Cerebellar nuclear complex (tissue), 1 donor: ENCODE data around the gene AFTPH.

Experiments
- DNase-seq, 2 experiments: peaks; one replicate each; lab custom pipeline; 2025; lab: John Stamatoyannopoulos, UW

Gene AFTPH

GRCh38 chr2:64613276-64613675 lies 89.1 kb downstream of the AFTPH start:
- DNase-seq = no peak

DNA sequence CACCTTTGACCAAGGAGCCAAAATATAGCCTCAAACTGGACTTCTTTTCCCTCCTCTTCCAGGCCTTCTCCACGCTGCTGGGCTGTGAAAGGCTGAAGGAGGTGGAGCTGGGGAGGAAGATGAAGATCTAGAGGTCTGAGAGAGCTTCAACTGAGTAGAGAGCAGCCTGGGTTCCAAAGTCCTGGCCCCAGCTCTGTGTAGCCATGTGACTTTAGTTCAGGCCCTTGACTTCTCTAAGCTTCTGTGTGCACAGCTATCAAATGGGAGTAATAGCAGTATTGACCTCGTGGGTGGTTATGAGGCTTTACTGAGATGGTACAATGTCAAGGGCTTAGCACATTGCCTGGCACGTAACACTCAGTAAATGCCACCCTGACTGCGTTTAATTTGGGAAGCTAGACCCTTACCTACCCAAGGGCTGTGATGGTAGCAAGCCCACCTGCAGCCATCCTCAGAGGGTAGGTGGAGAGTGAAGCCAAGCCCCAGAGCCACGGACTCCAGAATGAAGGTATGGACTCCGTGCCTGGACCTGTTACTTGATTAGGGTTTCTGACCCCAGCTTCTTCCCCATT lies 91.2 kb downstream of the AFTPH start:
- no peak for DNase-seq

- DNase-seq = no peak
These were observed 91.9 kb downstream of the AFTPH start for GRCh38 chr2:64615844-64616536.

DNA sequence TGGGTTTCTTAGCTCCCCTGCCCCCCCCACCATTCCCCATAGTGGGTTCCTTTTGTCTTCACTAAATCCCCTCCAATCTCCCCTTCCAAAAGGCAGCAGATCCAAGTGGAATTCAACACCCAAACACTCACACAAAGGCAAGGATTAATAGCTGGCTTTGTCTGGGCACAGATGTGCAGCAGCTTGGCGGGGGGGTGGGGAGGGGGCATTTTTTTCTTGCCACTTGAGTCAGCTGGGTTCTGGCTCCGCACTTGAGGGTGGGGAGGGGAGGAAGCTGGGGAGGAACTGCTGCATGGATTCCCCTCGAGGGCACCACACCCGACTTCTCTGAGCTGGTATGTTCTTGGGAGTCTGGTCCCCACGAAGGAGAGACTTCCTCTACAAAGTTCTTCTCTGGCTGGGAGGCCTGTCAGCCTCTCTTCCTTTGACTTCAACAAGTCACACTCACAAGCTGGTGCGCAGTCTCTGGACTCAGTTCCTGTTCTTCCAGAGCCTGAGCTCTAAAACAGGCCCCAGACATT lies 93.6 kb downstream of the AFTPH start:
- DNase-seq = no peak

DNA sequence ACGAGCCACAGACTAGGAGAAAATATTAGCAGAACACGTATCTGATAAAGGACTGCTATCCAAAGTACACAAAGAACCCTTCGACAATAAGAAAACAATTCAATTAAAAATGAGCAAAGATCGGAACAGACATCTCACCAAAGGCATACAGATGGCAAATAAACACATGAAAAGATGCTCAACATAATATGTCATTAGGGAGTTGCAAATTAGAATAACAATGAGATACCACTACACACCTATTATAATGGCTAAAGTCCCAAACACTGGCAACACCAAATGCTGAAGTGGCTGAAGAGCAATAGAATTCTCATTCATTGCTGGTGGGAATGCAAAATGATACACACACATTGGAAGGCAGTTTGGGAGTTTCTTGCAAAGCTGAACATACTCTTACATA lies 96.5 kb downstream of the AFTPH start:
- no peak for DNase-seq

DNA sequence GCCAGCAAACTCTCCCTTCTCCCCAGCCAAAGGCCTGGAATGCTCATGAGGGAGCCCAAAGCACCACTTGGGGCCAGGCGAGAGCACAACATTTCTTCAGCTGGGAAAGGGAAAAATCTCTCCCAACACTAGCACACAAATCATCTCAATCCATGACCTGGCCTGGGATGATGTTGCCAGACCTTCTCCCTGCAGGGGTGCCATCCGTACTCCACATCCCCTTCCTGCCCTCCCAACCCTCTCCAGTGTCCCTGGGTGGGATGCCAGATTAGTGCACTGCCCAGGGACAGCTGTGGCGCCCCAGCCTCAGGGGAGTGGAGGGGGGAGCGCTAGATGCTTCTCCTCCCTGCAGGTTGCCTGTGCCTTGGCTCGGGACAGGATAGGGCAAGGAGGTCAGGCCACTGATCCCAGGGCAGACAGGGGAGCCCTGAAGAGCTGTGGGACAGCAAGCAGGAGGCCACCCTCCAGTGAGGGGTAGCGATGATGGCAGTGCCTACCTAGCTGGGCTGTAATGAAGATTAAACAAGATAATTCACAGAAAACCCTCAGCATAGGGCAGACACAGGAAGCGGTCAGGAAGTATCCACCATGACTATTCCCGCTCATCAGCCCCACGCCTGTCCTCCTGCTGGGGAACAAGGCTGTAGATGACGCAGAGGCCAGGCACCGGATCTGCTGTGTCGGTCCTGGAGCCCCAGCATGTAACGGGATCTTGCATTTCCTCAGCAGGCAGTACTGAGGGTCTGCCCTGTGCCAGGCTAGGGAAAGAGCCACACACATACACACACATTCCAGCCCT lies 98.5 kb downstream of the AFTPH start:
- no peak for DNase-seq

- DNase-seq = no peak
These were observed 99.2 kb downstream of the AFTPH start for GRCh38 chr2:64623242-64623850.

DNA sequence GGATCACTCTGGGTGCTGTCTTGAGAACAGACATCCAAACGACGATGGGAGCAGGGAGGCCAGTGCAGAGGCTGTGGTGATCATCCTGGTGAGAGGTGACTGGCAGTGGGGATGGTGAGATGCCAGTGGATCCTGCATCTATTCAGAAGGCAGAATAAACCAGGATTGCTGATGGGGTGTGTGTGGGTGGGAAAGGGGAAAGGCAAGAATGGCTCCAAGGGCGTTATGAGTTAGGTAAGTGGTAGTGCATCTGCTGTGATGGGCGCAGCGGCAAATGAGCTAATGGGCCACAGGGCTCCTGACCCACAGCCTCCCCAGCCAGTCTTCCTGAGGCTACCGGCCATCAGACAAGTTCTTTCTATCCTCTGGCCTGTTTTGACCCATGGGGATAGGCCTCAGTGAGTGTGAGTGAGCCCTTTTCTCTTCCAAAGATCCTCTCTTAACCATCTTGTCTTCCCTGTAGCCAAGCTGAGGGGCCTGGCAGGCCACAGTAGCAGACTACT lies 100.0 kb downstream of the AFTPH start:
- DNase-seq = no peak

- no peak for DNase-seq
These were observed 100.7 kb downstream of the AFTPH start for GRCh38 chr2:64624862-64625261.

DNA sequence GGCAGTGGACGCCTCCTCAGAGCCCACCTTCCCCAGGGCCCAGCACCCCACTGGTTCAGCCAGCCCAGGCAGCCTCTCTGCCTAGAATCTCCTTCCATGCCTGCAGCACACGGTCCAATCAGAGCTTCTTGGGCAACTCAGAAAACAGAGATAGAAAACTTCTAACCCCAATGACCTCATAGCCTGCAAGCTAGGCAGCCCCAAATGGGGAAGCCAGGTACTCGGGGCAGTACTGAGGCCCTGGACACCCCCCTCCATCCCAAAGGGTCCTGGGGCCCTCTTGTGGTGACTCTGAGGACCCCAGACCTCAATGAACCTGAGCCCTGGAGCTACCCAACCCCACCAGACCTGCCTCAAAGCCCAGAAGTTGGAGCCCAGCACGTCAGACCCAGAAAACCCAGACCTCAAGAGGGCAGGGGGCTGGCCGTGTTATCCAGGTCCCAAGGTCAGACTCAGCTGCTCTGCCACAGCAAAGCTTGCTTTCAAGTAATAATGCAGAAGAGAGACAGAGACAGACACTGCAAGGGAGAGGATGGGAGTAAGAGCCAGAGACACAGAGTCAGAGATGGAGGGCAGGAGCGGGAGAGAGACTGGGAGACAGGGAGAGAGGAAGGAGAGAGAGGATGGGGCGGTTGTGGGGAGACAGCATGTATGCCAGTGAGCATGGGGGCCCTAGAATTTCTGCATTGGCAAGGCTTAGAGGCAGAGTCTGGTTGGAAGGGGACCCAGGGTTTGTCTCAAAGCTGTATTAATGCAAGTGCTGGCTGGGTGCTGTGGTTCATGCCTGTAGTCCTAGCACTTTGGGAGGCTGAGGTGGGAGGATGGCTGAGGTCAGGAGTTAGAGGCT lies 101.4 kb downstream of the AFTPH start:
- DNase-seq = no peak

GRCh38 chr2:64626146-64626809 lies 102.2 kb downstream of the AFTPH start:
- DNase-seq = no peak

GRCh38 chr2:64626963-64627760 lies 103.0 kb downstream of the AFTPH start:
- no peak for DNase-seq

DNA sequence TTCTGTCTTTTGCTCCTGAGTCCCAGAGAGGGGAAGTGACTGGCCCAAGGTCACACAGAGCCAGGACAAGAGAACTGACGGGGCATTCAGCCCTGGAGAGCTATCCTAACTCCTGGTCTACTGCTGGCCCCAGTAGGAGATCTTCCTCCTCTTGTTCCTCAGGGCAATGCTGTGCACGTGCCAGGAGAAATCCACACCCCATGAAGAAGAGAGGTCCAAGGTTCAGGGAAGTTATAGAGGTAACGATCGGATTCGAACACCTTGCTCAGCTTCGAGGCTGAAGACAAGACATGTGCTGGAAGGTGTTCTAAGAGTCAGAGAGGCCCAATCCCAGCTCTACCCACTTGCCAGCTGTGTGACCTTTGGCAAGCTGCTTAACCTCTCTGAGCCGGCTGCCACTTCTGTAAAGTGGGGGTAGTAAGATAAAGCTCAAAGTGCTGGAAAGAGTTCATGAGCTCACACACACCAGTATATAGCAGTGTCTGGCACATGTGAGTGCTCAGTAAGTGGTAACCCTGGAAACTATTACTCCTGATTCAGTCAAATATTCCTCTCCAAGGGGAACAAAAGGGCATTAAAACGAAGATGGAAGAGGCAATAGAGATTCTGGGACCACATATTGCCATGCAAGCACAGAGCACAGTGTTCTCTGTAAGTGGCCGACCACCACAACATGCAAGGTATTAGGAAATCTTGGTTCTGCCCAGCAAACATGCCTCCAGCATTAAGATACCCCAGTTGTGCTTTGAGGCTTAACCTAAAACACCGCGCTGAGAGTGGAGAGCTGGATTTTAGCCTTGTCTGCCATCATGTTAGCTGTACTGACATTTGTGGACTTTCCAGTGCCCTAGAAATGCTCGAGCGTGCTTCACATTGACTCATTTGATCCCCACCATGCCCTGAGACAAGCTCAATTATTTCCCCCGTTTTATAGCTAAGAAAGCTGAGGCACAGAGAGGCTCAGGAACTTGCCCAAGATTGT lies 104.0 kb downstream of the AFTPH start:
- DNase-seq = no peak

GRCh38 chr2:64629329-64629781 lies 105.2 kb downstream of the AFTPH start:
- no peak for DNase-seq

DNA sequence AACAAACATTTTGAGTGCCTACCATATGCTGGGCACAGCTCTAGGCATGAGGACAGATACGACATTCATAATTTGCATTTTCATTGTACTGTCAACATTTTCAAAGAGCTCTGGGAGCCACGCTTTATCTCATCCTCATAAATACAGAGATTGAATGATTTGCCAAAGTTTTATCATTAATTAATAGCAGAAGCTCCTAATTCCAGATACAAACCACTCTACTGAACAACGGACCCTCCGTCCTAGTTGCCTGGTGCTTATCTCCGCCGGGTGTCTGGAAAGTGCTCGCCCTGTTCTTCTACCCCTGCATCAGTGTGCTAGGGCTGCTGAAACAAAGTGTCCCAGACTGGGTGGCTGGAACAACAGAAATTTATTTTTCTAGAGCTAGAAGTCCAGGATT lies 105.7 kb downstream of the AFTPH start:
- no peak for DNase-seq

GRCh38 chr2:64630752-64631151 lies 106.6 kb downstream of the AFTPH start:
- DNase-seq = no peak

GRCh38 chr2:64631771-64632170 lies 107.6 kb downstream of the AFTPH start:
- DNase-seq = no peak
